ENCODE data around the gene UBASH3A. TPM values are rescaled to one million over a fixed set of nuclear protein-coding genes. Genes with fewer than 3 reads are reported as not detected.

The UBASH3A gene
- total RNA-seq, 2 donors from 2014 or later: 0.93 to 1.5 TPM

DNA sequence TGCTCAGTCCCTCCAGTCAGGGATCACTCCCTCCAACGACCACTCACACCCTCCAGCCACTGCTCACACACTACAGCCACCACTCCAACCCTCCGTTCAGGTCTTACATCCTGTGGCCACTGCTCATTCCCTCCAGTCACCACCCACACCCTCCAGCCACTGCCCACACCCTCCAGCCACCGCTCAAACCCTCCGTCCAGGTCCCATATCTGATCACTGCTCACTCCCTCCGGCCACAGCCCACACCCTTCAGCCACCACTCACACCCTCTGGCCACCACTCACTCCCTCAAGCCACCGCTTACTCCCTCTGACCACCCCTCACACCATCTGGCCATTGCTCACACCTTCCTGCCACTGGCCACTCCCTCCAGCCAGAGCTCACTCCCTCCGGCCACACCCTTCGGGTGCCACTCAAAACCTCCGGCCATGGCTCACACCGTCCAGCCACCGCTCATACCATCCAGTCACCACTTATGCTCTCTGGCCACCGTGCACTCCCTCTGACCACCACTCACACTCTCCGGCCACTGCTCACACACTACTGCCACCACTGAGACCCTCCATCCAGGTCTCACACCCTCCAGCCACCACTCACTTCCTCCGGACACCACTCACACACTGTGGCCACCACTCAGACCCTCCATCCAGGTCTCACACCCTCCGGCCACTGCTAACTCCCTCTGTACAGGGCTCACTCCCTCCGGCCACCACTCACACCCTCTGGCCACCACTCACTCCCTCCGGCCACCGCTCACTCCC is 32.6 kb upstream of the UBASH3A start:
- Histone ChIP-seq H3K36me3 (no peaks in the 10 kb centered on the region), H3K9me3 (no peaks in the 10 kb centered on the region), H3K4me3 (no peak overlapping the region), H3K27ac (no peak overlapping the region), H3K9ac (ENCODE audit: low read depth in 2 of 2, low read length in 2 of 2) (no peak overlapping the region), H3K27me3 (no peaks in the 10 kb centered on the region), H3K4me1 (no peaks in the 10 kb centered on the region)
- DNase-seq: no peak
- intact Hi-C loops (cut with DNase I): no loop called here
- TF ChIP-seq, protein P1, sequence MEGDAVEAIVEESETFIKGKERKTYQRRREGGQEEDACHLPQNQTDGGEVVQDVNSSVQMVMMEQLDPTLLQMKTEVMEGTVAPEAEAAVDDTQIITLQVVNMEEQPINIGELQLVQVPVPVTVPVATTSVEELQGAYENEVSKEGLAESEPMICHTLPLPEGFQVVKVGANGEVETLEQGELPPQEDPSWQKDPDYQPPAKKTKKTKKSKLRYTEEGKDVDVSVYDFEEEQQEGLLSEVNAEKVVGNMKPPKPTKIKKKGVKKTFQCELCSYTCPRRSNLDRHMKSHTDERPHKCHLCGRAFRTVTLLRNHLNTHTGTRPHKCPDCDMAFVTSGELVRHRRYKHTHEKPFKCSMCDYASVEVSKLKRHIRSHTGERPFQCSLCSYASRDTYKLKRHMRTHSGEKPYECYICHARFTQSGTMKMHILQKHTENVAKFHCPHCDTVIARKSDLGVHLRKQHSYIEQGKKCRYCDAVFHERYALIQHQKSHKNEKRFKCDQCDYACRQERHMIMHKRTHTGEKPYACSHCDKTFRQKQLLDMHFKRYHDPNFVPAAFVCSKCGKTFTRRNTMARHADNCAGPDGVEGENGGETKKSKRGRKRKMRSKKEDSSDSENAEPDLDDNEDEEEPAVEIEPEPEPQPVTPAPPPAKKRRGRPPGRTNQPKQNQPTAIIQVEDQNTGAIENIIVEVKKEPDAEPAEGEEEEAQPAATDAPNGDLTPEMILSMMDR (IDR thresholded peaks at IDR 0.05): no peak

DNA sequence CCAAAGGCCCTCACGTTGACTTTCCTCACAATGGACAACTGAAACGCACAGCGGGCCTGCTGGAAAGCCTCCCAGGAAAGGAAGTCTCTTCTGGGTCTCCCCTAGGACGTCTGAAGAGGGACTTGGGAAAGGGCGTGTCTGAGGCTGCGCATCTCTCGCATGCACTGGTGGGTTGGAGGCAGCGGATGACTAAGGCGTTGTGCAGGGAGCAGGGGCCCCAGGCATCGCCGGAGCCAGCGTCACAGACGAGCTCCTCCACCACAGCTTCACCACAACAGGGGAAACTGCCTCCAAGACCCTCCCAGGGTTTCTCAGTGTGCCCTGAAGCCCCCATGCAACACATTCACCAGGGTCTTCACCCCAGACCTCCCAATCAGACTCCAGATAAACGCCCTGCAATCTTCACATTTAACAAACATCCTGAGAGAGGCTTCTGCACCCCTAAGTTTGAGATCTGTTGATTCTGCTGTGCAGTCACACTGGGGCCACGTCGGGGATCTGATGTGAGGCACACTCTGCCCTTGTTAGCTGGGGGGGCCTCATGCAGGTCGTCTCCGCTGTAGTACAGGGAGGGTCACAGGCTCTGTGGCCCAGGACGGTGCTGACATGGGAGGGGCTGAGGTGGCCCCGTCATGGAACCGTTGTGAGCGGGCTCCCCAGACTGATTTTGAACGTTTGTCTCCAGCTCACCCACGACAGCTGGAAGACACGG is 30.4 kb upstream of the UBASH3A start:
- DNase-seq: no peak
- Histone ChIP-seq H3K4me1 (no peaks in the 10 kb centered on the region), H3K4me3 (no peak overlapping the region), H3K27ac (no peak overlapping the region), H3K27me3 (no peaks in the 10 kb centered on the region), H3K9me3 (no peaks in the 10 kb centered on the region), H3K36me3 (no peaks in the 10 kb centered on the region), H3K9ac (ENCODE audit: low read depth in 2 of 2, low read length in 2 of 2) (no peak overlapping the region)
- TF ChIP-seq, protein P1 (IDR thresholded peaks at IDR 0.05): no peak
- intact Hi-C loops (cut with DNase I): no loop called here

DNA sequence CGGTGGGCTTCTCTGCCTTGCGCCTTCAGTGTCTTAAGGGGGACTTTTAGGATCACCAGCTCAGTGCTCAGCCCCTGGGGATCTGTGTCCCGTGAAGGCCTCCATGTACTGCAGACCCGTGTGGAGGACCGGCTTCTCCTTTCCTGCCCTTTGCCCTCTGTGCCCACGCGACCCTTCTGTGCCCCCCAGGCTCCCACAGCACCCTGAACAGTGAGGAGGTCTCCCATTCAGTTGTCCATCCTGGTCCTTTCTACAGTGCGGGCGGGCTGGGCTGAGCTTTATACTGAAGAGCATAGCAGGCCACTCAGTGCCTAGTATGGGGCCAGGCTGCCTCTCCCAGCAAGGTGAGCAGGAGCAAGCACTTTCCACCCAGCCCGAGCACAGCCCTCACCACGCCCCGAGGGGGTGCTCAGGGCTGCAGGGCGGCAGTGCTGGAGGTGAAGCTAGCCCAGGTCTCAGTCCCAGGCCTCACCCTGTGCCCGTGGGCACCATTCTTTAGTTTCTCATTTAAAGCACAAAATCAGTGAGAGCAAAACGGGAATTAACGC is 29.7 kb upstream of the UBASH3A start:
- H3K27me3 ChIP-seq: no peaks in the 10 kb centered on the region
- intact Hi-C loops (cut with DNase I): no loop called here
- H3K27ac ChIP-seq: no peak overlapping the region
- H3K9me3 ChIP-seq: no peaks in the 10 kb centered on the region
- no peaks in the 10 kb centered on the region for H3K36me3 ChIP-seq
- H3K9ac ChIP-seq (ENCODE audit: low read depth in 2 of 2, low read length in 2 of 2): no peak overlapping the region
- no peak for DNase-seq
- TF ChIP-seq, protein P1 (IDR thresholded peaks at IDR 0.05): no peak
- H3K4me3 ChIP-seq: no peak overlapping the region
- no peaks in the 10 kb centered on the region for H3K4me1 ChIP-seq

DNA sequence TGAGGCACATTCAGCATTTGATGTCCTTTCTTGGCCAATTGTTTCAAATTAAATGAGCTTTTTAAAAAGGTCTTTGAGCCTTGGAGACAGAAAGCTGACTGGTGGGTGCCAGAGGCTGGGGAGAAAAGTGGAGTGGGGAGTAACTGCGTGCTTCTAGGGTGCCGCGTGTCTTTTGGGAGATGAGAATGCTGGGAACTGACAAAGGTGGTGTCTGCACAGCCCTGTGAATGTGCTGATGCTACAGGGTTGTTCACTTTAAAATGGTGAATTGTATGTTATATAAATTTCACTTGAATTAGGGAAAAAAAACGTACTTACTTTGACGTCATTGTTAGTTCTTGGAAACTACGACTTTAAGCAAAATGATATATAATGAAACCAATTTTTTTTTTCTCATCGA is 29.2 kb upstream of the UBASH3A start:
- no peaks in the 10 kb centered on the region for H3K4me1 ChIP-seq
- H3K27ac ChIP-seq: peak overlapping the region; percentile 70
- intact Hi-C loops (cut with DNase I): no loop called here
- no peak for DNase-seq
- H3K27me3 ChIP-seq: no peaks in the 10 kb centered on the region
- H3K9me3 ChIP-seq: no peaks in the 10 kb centered on the region
- H3K4me3 ChIP-seq: no peak overlapping the region
- TF ChIP-seq, protein P1 (IDR thresholded peaks at IDR 0.05): no peak
- H3K9ac ChIP-seq (ENCODE audit: low read depth in 2 of 2, low read length in 2 of 2): no peak overlapping the region
- H3K36me3 ChIP-seq: no peaks in the 10 kb centered on the region

DNA sequence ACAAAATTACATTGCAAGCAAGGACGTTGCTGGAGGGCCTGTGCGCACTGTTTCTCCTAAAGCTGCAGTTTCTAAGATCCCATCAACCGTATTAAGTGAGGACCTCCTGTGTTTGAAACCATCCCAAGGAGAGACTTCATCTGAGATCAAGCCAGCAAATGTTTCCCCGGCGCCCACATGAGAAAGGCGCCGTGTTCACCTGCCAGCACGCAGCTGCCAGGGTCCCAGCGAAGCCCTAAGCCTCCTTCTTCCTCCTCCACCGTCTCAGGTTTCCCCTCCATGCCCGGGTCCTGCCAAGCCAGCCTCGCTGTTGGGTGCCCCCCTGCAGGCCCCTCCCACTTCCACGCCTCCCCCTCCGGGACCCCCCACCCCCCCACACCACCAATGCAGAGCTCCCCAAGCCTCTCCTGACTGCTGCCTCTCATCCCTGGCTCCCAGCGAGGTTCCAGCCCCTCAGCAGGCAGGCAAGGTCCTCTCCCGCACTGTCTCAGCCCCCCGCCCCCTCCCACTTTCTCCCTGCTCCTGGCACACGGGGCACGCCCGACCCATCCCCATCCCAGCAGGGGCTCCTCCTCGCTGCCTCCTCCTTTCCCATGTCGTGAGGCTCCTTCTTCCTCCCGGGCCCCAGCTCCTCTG is 28.7 kb upstream of the UBASH3A start:
- H3K9ac ChIP-seq (ENCODE audit: low read depth in 2 of 2, low read length in 2 of 2): no peak overlapping the region
- H3K27ac ChIP-seq: peak overlapping the region; percentile 70
- H3K9me3 ChIP-seq: no peaks in the 10 kb centered on the region
- H3K27me3 ChIP-seq: no peaks in the 10 kb centered on the region
- TF ChIP-seq, protein P1 (IDR thresholded peaks at IDR 0.05): no peak
- H3K4me1 ChIP-seq: no peaks in the 10 kb centered on the region
- no peak for DNase-seq
- no peak overlapping the region for H3K4me3 ChIP-seq
- H3K36me3 ChIP-seq: no peaks in the 10 kb centered on the region
- intact Hi-C loops (cut with DNase I): no loop called here
